Keratinocyte (primary cell): ENCODE results near the gene DCDC1. TPM values are rescaled to one million over a fixed set of nuclear protein-coding genes. Genes with fewer than 3 reads are reported as not detected.
A peak's percentile ranks its signal among the peaks of the same experiment; 100 is the strongest.

Source experiments
- DNase-seq: peaks from one replicate; pipeline ENCODE4 v3.0.0-alpha.2; 2011; ENCODE audit warnings: low read depth, missing footprints, low spot score
- FAIRE-seq: peaks from 2 replicates; lab custom pipeline; 2011; peaks lifted over from hg19 to GRCh38; lab: Jason Lieb, UNC
- H2AFZ ChIP-seq: 2 replicates; pipeline ENCODE4 v1.6.0; 2012; ENCODE audit warnings: low read length, control low read depth, inconsistent platforms; ENCODE audit not compliant: control insufficient read depth
- H3K27ac ChIP-seq: 2 replicates; pipeline ENCODE4 v1.5.1; 2011; ENCODE audit warnings: low read length; ENCODE audit not compliant: control insufficient read depth, insufficient read depth
- H3K27me3 ChIP-seq: 3 replicates; pipeline ENCODE4 v1.6.0; 2011; ENCODE audit warnings: low read length; ENCODE audit not compliant: control insufficient read depth, insufficient read depth; ENCODE audit errors: extremely low read depth
- H3K36me3 ChIP-seq, 2 experiments: 2 replicates in 1 of 2; 3 replicates in 1 of 2; pipeline ENCODE4 v1.5.1; 2011; ENCODE audit warnings: low read length in 2 of 2, mild to moderate bottlenecking in 1 of 2; ENCODE audit not compliant: control insufficient read depth in 2 of 2, insufficient read depth in 2 of 2; ENCODE audit errors: extremely low read depth in 1 of 2
- H3K4me1 ChIP-seq: 3 replicates; pipeline ENCODE4 v1.5.1; 2011; ENCODE audit warnings: low read length; ENCODE audit not compliant: control insufficient read depth, insufficient read depth; ENCODE audit errors: extremely low read depth
- H3K4me2 ChIP-seq: 3 replicates; pipeline ENCODE4 v1.6.0; 2011; ENCODE audit warnings: low read depth, low read length; ENCODE audit not compliant: control insufficient read depth, insufficient read depth; ENCODE audit errors: extremely low read depth
- H3K4me3 ChIP-seq, 3 experiments: fragments of 200-600 bp in 1 of 3; sonication (generic) in 1 of 3; 2 replicates in 2 of 3; 3 replicates in 1 of 3; pipeline ENCODE4 v1.5.1; 2011 to 2016; ENCODE audit warnings: low read length in 3 of 3, mild to moderate bottlenecking in 3 of 3, control low read depth in 2 of 3, inconsistent platforms in 1 of 3, low read depth in 1 of 3, mixed read lengths in 1 of 3, mixed run types in 1 of 3, moderate library complexity in 1 of 3; ENCODE audit not compliant: control insufficient read depth in 2 of 3, insufficient read depth in 2 of 3; ENCODE audit errors: extremely low read depth in 1 of 3
- H3K79me2 ChIP-seq: 2 replicates; pipeline ENCODE4 v1.6.0; 2012; ENCODE audit warnings: low read length; ENCODE audit not compliant: control insufficient read depth, insufficient read depth
- H3K9ac ChIP-seq: 3 replicates; pipeline ENCODE4 v1.6.0; 2011; ENCODE audit warnings: low read length; ENCODE audit not compliant: control insufficient read depth, insufficient read depth; ENCODE audit errors: extremely low read depth
- H3K9me1 ChIP-seq: 3 replicates; pipeline ENCODE4 v1.6.0; 2011; ENCODE audit warnings: low read length; ENCODE audit not compliant: control insufficient read depth, insufficient read depth; ENCODE audit errors: extremely low read depth
- H3K9me3 ChIP-seq: 2 replicates; pipeline ENCODE4 v1.5.1; 2012; ENCODE audit warnings: low read depth, low read length; ENCODE audit not compliant: control insufficient read depth
- H4K20me1 ChIP-seq: 3 replicates; pipeline ENCODE4 v1.6.0; 2011; ENCODE audit warnings: low read length; ENCODE audit not compliant: control insufficient read depth, insufficient read depth; ENCODE audit errors: extremely low read depth
- CTCF ChIP-seq, 3 experiments: IDR thresholded peaks in 1 of 3; conservative IDR thresholded peaks in 1 of 3; optimal IDR thresholded peaks in 1 of 3; 2 replicates in 2 of 3; 3 replicates in 1 of 3; pipeline versions ENCODE3 to v1.5.1; 2011; ENCODE audit warnings: low read length in 3 of 3, mild to moderate bottlenecking in 3 of 3, moderate library complexity in 2 of 3, control low read depth in 1 of 3, inconsistent platforms in 1 of 3; ENCODE audit not compliant: insufficient read depth in 2 of 3; ENCODE audit errors: extremely low read depth in 1 of 3
- EZH2 ChIP-seq: IDR thresholded peaks from one replicate; pipeline ENCODE4 v1.6.1; 2012; ENCODE audit warnings: inconsistent platforms, mild to moderate bottlenecking, low read length, moderate library complexity
- dilution Hi-C: fragments of 300-500 bp; cut with MboI; formaldehyde crosslinking; loops from one replicate; pipeline ENCODE4 v1.7.0; 2020; ENCODE audit warnings: low sequenced_read_pairs; ENCODE audit not compliant: extremely low pct_ligation_motif_present
- polyA plus RNA-seq, 5 experiments: library from polyadenylated mRNA; depleted of rRNA in 3 of 5; stranded (reverse) in 3 of 5; stranded (forward) in 1 of 5; unstranded in 1 of 5; fragments of >200 nt; gene quantifications; 1 replicate in 1 of 5; 2 replicates in 3 of 5; 3 replicates in 1 of 5; pipeline versions ENCODE4 v1.2.1 to v1.2.3, GENCODE V29; 2011 to 2012; ENCODE audit warnings: missing spikeins in 2 of 5, low read depth in 1 of 5, low replicate concordance in 1 of 5

The DCDC1 gene
- polyA plus RNA-seq, 1 donor (not counting 4 experiments of a cell fraction or from before 2014, with no cell fraction given) = 0.08 TPM

- Histone ChIP-seq H4K20me1 (no peaks in the 10 kb centered on the region), H3K4me3 (no peak overlapping the region), H3K27ac (no peak overlapping the region), H3K9me1 (no peaks in the 10 kb centered on the region), H3K36me3 (no peaks in the 10 kb centered on the region), H3K27me3 (no peaks in the 10 kb centered on the region), H3K9me3 (no peaks in the 10 kb centered on the region), H3K9ac (no peak overlapping the region), H3K4me1 (no peaks in the 10 kb centered on the region), H2AFZ (no peak overlapping the region), H3K4me2 (no peak overlapping the region), H3K79me2 (no peaks in the 10 kb centered on the region)
- FAIRE-seq (no peak), DNase-seq (no peak)
- TF ChIP-seq CTCF (optimal IDR thresholded peaks at IDR 0.05 in 1 of 3, IDR thresholded peaks at IDR 0.05 in 1 of 3, conservative IDR thresholded peaks at IDR 0.05 in 1 of 3; ENCODE audit: extremely low read depth in 1 of 3, insufficient read depth in 2 of 3, low read length in 3 of 3) (peak; percentile 69 to 87 (median 78)), EZH2 (no peak)
- dilution Hi-C loops = no loop called here
Measured at GRCh38 chr11:30914143-30914762, 455.3 kb downstream of the DCDC1 start.

- Histone ChIP-seq H3K4me3 (no peak overlapping the region), H4K20me1 (no peaks in the 10 kb centered on the region), H2AFZ (no peak overlapping the region), H3K27me3 (no peaks in the 10 kb centered on the region), H3K4me1 (no peaks in the 10 kb centered on the region), H3K36me3 (no peaks in the 10 kb centered on the region), H3K79me2 (no peaks in the 10 kb centered on the region), H3K9me1 (no peaks in the 10 kb centered on the region), H3K4me2 (no peak overlapping the region), H3K9ac (no peak overlapping the region), H3K27ac (no peak overlapping the region), H3K9me3 (no peaks in the 10 kb centered on the region)
- dilution Hi-C loops = no loop called here
- TF ChIP-seq CTCF (optimal IDR thresholded peaks at IDR 0.05 in 1 of 3, IDR thresholded peaks at IDR 0.05 in 1 of 3, conservative IDR thresholded peaks at IDR 0.05 in 1 of 3; ENCODE audit: extremely low read depth in 1 of 3, insufficient read depth in 2 of 3, low read length in 3 of 3) = no peak
- TF ChIP-seq EZH2 = no peak
- FAIRE-seq = no peak
- no peak for DNase-seq
Measured at GRCh38 chr11:30911247-30911646, 458.3 kb downstream of the DCDC1 start.
